GM19328 (cell line): ENCODE data around the gene DUS1L.

Experiments used
- ATAC-seq: cut with Tn5 transposase; IDR thresholded peaks from one replicate; pipeline ENCODE4 v1.9.1; 2021; ENCODE audit warnings: mild to moderate bottlenecking, moderate library complexity; ENCODE audit not compliant: unreplicated experiment

The DUS1L gene

GRCh38 chr17:82065638-82066303 is at the start of gene DUS1L:
Gene DUS1L (minus strand): TSS chr17:82065804. CDS start chr17:82065059, 745 bp downstream.
- peak; percentile 60 for ATAC-seq

- no peak for ATAC-seq
These were observed 49.3 kb upstream of the DUS1L start for GRCh38 chr17:82114872-82115271.

GRCh38 chr17:82114447-82114846 is 48.8 kb upstream of the DUS1L start:
- no peak for ATAC-seq

- no peak for ATAC-seq
These were observed 48.3 kb upstream of the DUS1L start for GRCh38 chr17:82113941-82114340.

GRCh38 chr17:82113422-82113821 is 47.8 kb upstream of the DUS1L start:
- ATAC-seq, result no peak

GRCh38 chr17:82112914-82113311 is 47.3 kb upstream of the DUS1L start:
- no peak for ATAC-seq

- ATAC-seq, result no peak
These were observed 46.7 kb upstream of the DUS1L start for GRCh38 chr17:82112181-82112913.

- ATAC-seq, result no peak
These were observed 44.7 kb upstream of the DUS1L start for GRCh38 chr17:82110298-82110697.

- no peak for ATAC-seq
These were observed 43.4 kb upstream of the DUS1L start for GRCh38 chr17:82108961-82109475.

GRCh38 chr17:82108496-82108945 is 42.9 kb upstream of the DUS1L start:
- ATAC-seq, result no peak

GRCh38 chr17:82108038-82108437 is 42.4 kb upstream of the DUS1L start:
- ATAC-seq, result no peak

GRCh38 chr17:82107341-82107860 is 41.8 kb upstream of the DUS1L start:
- ATAC-seq, result no peak

- no peak for ATAC-seq
These were observed 41.2 kb upstream of the DUS1L start for GRCh38 chr17:82106688-82107305.

GRCh38 chr17:82105882-82106687 is 40.5 kb upstream of the DUS1L start:
- ATAC-seq, result peak; percentile 52

- ATAC-seq, result no peak
These were observed 39.8 kb upstream of the DUS1L start for GRCh38 chr17:82105417-82105881.

GRCh38 chr17:82104797-82105416 is 39.3 kb upstream of the DUS1L start:
- ATAC-seq, result no peak

GRCh38 chr17:82103553-82104451 is 38.2 kb upstream of the DUS1L start:
- ATAC-seq, result no peak

GRCh38 chr17:82101767-82102679 is 36.4 kb upstream of the DUS1L start:
- no peak for ATAC-seq
